ENCODE results near the gene HOXD4. TPM values are rescaled to one million over a fixed set of nuclear protein-coding genes. Genes with fewer than 3 reads are reported as not detected.

Gene HOXD4
- total RNA-seq, 1 donor from 2014 or later = 12.4 TPM

DNA sequence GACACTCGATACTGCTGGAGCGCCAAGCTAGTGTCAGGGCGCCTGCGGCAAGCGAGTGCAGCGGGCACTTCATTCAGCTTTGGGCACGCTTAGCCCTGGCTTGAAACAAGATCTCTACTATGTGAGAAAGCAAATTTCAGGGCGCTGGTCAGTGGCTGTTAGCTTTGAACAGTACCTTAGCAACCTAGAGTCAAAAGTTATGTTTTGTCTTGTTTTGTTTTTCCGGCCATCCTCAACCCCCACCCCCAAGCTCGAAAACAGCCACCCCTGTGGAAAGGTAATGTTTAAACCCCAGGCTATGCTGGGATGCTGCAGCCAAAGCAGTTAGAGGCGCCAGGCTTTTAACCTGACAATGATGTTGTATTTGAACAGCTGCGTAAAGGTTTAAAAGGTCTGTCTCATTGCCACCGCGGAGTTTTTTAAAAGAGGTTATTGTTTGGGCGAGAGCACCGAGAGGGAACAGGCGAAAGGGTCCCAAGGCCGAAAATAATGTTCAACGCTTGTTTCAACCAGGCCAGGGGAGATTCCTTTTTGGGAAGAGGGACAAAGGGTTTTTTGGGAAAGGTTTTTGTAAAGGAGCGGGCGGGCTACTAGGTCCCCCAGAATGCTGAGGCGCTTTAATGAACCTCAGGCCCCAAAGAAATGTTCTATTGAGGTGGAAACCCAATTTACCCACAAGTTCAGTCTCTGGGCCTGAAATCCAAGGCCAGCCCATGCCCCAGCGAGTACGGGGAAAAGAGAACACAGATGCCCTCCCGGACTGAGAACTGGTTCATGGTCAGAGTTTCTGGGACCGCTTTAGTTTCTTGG lies 37.0 kb upstream of the HOXD4 start:
- no peak for DNase-seq (ENCODE audit: extremely low read depth, low read depth, low spot score)

DNA sequence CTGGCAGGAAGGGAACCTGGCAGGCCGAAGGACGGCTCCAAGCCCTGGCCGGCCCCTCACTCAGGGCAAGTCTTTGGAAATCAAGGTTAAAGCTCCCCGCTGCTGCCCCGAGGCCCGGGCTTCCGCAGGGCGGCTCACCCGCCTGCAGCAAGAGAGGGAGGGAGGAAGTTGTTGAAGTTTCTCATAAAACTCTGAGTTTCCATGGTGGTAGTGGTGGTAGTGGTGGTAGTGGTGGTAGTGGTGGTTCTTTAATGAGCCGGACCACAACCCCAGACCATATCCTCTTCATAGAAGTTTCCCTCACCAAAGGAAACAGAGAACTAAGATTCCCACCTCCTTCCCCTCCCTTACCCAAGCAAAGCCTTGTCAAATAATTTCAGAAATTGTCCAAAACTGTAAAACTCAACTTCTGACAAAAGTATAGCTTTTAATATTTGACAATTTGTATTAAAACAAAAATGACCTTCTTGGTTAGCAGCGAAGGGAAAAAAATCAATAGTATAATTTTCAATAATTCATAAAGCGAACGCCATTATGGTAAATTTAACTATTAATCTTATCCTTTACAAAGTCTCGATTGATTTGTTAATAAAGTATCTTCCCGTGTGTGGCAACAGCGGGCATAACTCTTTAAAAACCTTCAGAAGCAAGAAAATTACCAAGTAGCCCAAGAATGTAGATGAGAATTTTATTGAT lies 36.3 kb upstream of the HOXD4 start:
- DNase-seq (ENCODE audit: extremely low read depth, low read depth, low spot score) = no peak

DNA sequence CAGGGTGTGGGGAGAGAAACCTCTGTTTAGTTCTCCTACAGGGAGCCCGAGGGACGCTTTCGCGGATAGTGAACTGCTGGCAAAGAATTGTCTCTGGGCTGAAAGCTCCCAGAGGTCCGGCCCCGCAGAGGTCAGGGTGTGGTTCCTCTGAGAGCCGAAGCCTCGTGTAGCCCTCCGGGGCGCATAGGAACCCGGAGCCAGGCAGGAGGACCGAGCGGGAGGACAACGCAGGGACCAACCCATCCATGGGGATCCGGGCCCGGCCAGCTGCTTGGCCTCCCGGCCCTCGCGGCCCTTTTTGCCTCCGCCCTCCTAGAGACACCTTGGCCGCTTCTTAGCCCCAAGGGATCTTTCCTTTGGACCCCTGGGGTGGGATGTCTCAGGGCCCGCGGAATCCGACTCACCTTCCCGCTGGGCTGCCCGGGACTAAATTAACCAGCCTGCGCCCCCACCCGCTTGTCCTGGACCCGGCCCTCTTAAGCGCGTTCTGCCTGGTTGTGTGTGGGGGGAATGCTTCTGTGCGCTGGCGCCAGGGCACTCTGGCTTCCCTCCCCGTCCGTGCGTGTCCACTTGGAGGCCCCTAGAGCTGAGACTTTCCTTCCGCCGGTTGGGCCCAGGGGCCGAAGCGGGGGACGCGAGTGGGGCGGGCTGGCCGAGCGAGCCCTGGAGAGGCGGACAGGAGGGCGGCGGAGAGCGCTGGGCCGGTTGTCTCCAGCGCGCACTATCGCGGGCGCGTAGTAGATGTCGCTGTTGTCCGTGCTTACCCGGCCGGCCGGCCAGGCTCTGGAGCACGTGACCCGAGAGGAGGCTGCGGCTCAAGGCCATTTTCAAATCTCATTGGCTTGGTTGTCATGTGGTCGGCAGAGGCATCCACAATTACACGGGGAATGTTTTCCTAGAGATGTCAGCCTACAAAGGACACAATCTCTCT lies 35.2 kb upstream of the HOXD4 start, which contains the start of gene HOXD10:
HOXD10 (plus strand) TSS at position 896 of the 931 bp plus-strand sequence. CDS start 56 bp downstream, outside the sequence.
- DNase-seq (ENCODE audit: extremely low read depth, low read depth, low spot score) = no peak

DNA sequence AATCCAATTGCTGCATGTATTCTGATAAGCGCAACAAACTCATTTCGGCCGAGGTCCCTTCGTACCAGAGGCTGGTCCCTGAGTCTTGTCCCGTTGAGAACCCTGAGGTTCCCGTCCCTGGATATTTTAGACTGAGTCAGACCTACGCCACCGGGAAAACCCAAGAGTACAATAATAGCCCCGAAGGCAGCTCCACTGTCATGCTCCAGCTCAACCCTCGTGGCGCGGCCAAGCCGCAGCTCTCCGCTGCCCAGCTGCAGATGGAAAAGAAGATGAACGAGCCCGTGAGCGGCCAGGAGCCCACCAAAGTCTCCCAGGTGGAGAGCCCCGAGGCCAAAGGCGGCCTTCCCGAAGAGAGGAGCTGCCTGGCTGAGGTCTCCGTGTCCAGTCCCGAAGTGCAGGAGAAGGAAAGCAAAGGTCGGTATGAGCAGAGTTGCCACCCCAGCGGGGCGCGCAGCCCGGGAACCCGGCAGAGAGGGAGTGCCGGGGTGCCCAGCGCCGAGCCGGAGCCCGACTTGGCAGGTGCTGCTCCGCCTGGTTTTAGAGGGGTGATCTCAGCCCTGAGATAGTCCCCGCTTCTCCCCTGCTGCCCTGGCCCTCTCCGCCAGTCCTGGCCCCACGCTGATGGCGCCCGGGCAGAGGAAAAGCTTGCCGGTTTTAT lies 34.1 kb upstream of the HOXD4 start:
- DNase-seq (ENCODE audit: extremely low read depth, low read depth, low spot score) = no peak

DNA sequence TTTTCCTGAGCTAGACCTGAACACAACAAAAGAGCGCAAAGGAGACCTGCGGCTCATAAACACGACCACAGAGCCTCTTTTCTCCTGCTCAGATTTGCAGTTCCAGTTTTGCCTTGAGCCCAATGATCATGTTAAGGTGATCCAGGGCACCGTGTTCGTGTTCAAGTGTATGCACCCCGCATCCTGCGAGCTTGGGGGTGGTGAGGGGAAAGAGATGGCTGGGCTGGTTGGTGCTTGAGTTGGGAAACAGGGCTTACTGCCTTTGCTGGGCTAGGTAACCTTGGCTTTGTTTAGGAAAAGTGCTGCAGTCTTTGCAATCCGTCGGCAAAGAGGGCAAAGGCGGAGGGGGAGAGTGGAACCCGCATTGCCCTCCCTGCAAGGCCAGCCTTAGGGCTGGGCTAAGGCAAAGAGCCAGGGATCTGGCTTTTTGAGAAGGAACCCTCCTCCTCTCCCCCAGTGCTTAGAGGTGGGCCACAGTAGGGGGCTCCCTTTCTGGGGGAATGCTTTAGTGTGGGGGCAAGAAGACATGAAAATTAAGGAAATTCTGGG lies 33.5 kb upstream of the HOXD4 start:
- no peak for DNase-seq (ENCODE audit: extremely low read depth, low read depth, low spot score)

DNA sequence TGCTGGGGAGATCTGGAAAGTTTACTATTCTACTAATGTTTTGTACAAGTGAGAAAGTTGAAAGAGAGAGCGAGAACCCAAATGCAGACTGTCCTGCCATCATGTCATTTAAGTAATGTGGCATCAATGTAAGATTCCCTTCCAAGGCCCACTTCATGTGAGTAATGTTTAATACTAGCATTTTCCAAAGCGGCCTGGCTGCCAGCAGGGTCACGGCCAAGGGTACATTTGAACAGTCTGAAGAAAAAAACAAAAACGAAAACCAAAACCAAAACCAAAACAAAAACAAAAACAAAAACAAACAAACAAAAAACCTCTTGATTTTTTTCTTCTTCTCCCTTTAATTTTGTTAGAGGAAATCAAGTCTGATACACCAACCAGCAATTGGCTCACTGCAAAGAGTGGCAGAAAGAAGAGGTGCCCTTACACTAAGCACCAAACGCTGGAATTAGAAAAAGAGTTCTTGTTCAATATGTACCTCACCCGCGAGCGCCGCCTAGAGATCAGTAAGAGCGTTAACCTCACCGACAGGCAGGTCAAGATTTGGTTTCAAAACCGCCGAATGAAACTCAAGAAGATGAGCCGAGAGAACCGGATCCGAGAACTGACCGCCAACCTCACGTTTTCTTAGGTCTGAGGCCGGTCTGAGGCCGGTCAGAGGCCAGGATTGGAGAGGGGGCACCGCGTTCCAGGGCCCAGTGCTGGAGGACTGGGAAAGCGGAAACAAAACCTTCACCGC lies 32.6 kb upstream of the HOXD4 start:
- DNase-seq (ENCODE audit: extremely low read depth, low read depth, low spot score) = no peak

DNA sequence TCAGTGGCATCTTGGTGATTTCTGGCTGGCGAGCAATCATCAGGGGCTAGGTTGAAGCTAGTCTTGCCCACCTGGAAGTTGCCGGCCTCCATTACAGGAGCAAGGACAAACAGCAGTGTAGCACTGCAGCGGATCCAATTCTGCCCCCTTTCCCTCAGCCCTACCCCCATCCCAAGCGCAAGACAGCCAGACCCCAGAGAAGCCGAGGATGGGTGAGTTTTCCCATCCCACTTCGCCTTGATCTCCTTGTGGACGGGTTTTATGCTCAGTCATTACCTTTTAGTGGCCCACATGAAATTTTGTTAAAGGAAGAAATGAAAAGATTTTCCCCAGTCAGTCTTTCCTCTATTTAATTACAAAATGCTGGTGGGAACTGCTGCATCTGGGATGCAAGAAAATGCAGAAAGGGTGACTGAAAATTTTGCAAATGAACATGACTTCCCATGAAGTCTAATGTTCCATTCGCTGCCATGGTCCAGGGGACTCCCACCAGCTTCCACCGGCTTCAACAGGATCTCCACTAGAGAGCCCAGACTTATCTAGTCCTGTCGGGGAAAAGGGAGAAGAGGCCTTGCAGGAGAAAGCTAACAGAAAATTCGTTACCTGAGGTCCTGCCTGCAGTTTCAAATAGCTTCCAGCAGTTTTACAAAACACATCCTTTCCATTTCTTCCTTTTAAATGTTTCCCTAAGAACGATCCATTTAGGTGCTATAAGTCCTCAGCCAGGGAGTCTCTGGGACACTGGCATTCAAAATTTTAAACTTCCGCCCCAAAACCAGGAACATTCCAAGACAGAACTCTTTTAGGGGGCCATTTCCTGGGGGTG lies 30.8 kb upstream of the HOXD4 start:
- no peak for DNase-seq (ENCODE audit: extremely low read depth, low read depth, low spot score)

DNA sequence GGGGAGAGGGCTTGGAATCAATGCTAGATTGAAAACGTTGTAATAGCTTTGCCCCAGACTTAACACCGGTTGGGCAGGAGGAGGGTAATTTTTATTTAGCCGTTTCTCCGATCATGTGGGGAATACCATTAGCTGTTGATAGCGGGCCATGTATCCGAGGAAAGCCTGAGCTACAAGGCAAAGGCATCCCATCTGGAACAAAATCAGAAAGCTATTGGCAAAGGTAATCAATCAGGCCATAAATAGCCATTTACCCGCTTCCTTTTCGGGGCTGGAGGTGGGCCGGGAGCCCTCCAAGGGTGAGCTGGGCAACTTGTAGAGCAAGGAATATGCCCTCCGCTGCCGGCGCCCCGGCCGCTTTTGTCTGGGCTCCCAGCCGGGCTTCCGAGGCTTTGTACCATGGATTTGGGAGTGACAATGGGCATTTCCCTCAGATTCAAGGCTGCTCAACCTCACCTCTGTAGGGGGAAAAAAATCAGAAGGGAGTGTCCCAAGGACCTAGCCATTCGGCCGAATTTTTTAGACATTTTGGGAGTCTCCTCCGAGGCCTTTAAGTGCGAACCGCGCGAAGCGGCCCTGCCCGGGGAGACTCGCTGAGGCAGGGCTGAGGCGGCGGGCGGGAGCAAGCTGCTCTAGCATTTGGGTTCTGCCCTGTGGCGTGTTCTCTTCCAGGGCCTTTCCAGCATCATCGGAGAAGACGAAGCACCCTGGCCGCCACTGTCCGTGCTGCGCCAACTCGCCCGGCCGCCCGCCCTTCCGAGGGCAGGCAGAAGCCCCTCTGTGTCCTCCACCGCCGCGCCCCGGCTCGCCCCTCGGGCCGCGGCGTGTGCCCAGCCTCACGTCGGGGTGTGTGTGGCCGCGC lies 29.9 kb upstream of the HOXD4 start:
- DNase-seq (ENCODE audit: extremely low read depth, low read depth, low spot score) = no peak

DNA sequence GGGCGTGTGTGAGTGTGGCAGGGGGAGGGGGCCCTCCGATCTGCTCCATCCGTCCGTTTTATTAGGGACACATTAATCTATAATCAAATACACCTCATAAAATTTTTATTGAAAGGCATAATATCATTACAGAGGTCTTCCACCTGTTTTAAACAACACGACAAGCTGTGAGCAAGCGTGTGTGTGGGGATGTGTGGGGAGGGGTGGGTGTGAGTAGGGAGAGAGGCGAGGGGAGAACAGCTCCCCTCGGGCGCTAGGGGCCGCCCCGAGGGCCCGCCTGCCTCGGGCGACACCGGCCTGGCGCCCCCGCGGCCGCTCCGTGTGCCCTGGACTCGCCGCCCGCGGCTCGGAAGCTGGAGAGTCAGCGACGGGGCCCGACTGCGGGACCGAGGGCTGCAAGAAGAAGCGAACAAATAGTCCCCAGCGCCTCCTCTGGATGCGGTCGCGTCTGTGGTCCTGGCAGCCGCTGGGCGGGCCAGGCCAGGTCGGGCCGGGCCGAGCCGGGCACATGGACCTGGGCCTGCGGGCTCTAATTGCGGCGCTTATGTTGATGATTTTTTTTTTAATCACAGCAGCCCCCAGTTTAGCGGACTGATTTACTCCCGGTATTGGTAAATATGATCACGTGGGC lies 29.2 kb upstream of the HOXD4 start:
- no peak for DNase-seq (ENCODE audit: extremely low read depth, low read depth, low spot score)

DNA sequence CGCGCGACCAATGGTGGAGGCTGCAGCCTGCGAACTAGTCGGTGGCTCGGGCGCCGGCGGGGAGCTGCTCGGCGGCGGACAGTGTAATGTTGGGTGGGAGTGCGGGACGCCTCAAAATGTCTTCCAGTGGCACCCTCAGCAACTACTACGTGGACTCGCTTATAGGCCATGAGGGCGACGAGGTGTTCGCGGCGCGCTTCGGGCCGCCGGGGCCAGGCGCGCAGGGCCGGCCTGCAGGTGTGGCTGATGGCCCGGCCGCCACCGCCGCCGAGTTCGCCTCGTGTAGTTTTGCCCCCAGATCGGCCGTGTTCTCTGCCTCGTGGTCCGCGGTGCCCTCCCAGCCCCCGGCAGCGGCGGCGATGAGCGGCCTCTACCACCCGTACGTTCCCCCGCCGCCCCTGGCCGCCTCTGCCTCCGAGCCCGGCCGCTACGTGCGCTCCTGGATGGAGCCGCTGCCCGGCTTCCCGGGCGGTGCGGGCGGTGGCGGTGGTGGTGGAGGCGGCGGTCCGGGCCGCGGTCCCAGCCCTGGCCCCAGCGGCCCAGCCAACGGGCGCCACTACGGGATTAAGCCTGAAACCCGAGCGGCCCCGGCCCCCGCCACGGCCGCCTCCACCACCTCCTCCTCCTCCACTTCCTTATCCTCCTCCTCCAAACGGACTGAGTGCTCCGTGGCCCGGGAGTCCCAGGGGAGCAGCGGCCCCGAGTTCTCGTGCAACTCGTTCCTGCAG lies 28.5 kb upstream of the HOXD4 start, which contains the start of gene HOXD9:
HOXD9 (plus strand) TSS at position 37 of the 728 bp plus-strand sequence; CDS start at position 87, 50 bp downstream.
- no peak for DNase-seq (ENCODE audit: extremely low read depth, low read depth, low spot score)

DNA sequence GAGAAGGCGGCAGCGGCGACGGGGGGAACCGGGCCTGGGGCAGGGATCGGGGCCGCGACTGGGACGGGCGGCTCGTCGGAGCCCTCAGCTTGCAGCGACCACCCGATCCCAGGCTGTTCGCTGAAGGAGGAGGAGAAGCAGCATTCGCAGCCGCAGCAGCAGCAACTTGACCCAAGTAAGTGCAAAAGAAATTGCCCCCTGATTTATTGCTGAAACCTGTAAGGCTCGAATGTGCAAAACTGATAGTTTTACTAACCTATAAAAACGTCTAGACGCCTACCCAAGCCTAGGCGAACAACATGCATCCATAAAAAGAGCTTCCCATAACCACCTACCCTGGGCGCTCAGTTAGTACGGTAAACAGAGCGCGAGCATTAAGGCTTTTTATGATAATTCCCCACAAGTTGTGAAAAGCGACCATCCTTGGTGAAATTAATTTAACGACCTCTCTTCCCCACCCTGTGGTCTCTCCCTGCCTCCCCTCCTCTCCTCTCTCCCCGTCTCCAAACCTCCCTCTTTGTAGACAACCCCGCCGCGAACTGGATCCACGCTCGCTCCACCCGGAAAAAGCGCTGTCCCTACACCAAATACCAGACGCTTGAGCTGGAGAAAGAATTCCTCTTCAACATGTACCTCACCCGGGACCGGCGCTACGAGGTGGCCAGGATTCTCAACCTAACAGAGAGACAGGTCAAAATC lies 27.8 kb upstream of the HOXD4 start:
- DNase-seq (ENCODE audit: extremely low read depth, low read depth, low spot score) = no peak

DNA sequence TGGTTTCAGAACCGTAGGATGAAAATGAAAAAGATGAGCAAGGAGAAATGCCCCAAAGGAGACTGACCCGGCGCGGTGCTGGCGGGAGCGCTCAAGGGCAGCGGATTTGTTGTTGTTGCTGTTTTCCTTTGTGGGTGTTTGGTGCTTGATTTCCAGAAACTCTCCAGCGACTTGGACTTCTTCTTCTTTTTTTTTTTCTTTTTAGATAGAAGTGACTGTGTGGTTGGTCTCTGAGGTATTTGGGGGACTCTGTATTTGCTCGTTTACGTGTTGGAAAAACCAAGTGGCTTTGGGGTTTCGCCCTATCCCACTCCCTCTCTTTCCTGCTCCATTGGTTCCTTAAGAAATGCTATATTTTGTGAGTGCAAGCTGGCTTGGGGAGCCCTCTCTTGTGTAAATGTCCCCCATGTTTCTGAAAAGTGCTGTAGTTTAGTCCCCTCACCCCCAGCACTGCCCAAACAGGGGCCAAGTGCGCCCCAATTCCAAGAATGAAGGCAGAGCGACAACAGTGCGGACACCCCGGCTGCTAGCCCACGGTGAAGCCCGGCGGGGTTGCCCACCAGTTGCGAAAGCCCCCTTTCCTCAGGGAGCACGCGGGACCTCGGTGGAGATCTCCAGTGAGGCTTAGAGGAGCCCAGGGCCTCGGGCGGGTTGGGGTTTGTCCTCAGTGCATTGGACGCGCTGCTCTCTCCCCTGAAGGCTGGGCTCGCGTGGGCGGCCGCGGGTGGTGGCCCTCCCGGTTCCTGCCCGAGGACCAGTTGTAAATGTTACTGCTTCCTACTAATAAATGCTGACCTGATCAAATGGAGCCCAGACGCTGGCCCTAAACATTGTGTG lies 27.0 kb upstream of the HOXD4 start:
- no peak for DNase-seq (ENCODE audit: extremely low read depth, low read depth, low spot score)

DNA sequence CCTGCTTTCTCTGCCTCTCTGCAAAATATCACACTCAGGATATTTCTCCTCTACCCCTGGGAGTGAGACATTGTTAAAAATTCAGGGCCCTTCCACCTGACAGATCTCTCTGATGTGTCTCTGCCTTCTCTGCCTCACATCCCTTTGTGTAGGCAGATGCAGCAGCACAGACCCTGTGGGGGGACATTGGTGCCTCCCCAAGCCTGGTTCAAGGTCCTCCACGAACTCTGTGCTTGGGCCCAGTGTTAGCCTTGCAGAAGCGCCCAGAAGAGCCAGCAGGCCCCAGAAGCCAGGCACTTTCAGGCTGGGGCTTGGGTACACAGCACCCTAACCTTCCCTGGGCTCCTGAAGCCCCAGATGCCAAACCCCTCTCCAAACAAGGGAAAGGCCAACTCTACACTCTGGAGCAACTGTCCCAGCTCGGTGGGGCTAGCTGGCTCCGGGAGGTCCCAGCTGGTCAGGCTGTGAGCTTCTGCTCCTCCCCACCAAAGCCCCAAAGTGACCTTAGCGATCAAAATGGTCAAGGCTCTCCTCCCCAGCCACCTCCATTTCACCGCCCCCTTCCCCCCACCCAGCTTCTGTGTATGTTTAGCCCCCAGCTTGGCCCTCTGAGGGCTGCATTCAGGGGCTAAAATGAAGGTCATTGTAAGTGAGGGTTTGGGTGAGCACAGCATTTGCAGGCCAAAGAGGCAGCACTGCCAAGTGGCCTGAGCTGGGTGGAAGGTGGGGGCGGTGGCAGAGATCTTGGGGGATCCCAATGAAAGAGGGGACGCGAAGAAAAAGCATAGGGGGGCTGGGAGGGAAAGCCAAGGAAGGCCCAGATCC lies 26.2 kb upstream of the HOXD4 start:
- no peak for DNase-seq (ENCODE audit: extremely low read depth, low read depth, low spot score)

DNA sequence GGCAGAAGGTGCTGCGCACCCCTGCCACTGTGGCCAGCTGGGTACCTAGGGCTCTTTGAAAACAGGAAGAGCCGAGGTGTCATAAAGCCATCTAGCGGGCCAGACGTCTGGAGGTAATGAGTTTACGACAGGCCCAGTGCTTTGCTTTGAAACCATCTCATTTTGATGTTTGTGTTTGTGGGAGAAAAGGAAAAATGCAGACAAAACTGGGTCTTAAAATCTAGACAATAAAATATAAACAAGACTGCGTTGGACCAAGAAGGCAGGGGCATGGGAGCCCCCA lies 25.6 kb upstream of the HOXD4 start:
- DNase-seq (ENCODE audit: extremely low read depth, low read depth, low spot score) = no peak

All from glomerular endothelial cell (primary cell).